K562 (cell line): ENCODE measurements around the gene ABCA4. TPM values are rescaled to one million over a fixed set of nuclear protein-coding genes. Genes with fewer than 3 reads are reported as not detected.
A peak's percentile ranks its signal among the peaks of the same experiment; 100 is the strongest.

Experiments
- ATAC-seq: fragments of 200-7000 bp; cut with Tn5 transposase; 3 replicates; pipeline ENCODE4 v1.9.1; 2020; ENCODE audit warnings: moderate library complexity
- BruUV-seq: library from RNA; stranded (reverse); fragments of 400-500 nt; replicated peaks from 2 replicates; lab custom pipeline; 2021; lab: Mats Ljungman, UMichigan
- CTCF ChIA-PET: fragments of 300-600 bp; formaldehyde crosslinking; extraction: SDS; loops from one replicate; lab custom pipeline; 2021; ENCODE audit warnings: low intra/inter-chr PET ratio; lab: Yijun Ruan, JAX
- POLR2A ChIA-PET: fragments of 300-600, 350-650 bp; sonication (Branson Sonifier 250); formaldehyde crosslinking; extraction: SDS; loops from one replicate; lab custom pipeline; 2021; ENCODE audit warnings: antibody characterized with exemption, inconsistent platforms; lab: Yijun Ruan, JAX
- DNase-seq, 4 experiments: peaks; one replicate each; pipeline versions ENCODE4 v3.0.0 to v3.0.0-alpha.2; 2011 to 2018; ENCODE audit warnings: low spot score in 3 of 4, mixed read lengths in 3 of 4; ENCODE audit errors: extremely low read depth in 1 of 4
- FAIRE-seq: peaks from 2 replicates; lab custom pipeline; 2011; peaks lifted over from hg19 to GRCh38; lab: Jason Lieb, UNC
- H2AFZ ChIP-seq: 2 replicates; pipeline ENCODE4 v1.6.0; 2011; ENCODE audit warnings: low read depth, low read length, control low read depth, inconsistent platforms
- H3K27ac ChIP-seq: fragments of 200-600 bp; 3 replicates; pipeline ENCODE4 v1.8.0; 2011; ENCODE audit warnings: low read depth, mild to moderate bottlenecking, control low read depth, inconsistent platforms, low read length, moderate library complexity, mixed read lengths; ENCODE audit errors: extremely low read depth
- H3K27me3 ChIP-seq, 2 experiments: fragments of 300-600 bp in 1 of 2; 2 replicates in 1 of 2; 3 replicates in 1 of 2; pipeline versions ENCODE4 v1.6.0 to v1.8.0; 2011; ENCODE audit warnings: inconsistent platforms in 2 of 2, low read length in 2 of 2, mild to moderate bottlenecking in 1 of 2, mixed read lengths in 1 of 2, moderate library complexity in 1 of 2; ENCODE audit not compliant: control insufficient read depth in 2 of 2, insufficient read depth in 2 of 2
- H3K36me3 ChIP-seq: fragments of 300-600 bp; 3 replicates; pipeline ENCODE4 v1.8.0; 2011; ENCODE audit warnings: mild to moderate bottlenecking, low read length, inconsistent platforms; ENCODE audit not compliant: control insufficient read depth, insufficient read depth
- H3K4me1 ChIP-seq, 2 experiments: fragments of 200-600 bp in 1 of 2; replicated peaks in 1 of 2; 2 replicates in 1 of 2; 3 replicates in 1 of 2; pipeline versions ENCODE4 v1.5.1 to v1.8.0; 2011; ENCODE audit warnings: inconsistent platforms in 2 of 2, low read length in 2 of 2, mild to moderate bottlenecking in 1 of 2, mixed read lengths in 1 of 2, moderate library complexity in 1 of 2; ENCODE audit not compliant: control insufficient read depth in 2 of 2, insufficient read depth in 2 of 2
- H3K4me2 ChIP-seq: 2 replicates; pipeline ENCODE4 v1.6.1; 2011; ENCODE audit warnings: low read length, control low read depth, inconsistent platforms, mixed read lengths; ENCODE audit not compliant: insufficient read depth
- H3K4me3 ChIP-seq: fragments of 200-600 bp; sonication (generic), shearing (Covaris generic); 2 replicates; pipeline ENCODE4 v1.5.1; 2016; ENCODE audit warnings: control low read depth, inconsistent platforms
- H3K79me2 ChIP-seq: fragments of 200-600 bp; 3 replicates; pipeline ENCODE4 v1.8.0; 2011; ENCODE audit warnings: low read length, inconsistent platforms; ENCODE audit not compliant: control insufficient read depth, insufficient read depth
- H3K9ac ChIP-seq, 2 experiments: 2 replicates each; pipeline versions ENCODE4 v1.6.0 to v1.6.1; 2011; ENCODE audit warnings: low read depth in 2 of 2, low read length in 2 of 2, control low read depth in 1 of 2, inconsistent platforms in 1 of 2, mild to moderate bottlenecking in 1 of 2, mixed read lengths in 1 of 2; ENCODE audit not compliant: insufficient read depth in 1 of 2
- H3K9me1 ChIP-seq: one replicate; pipeline ENCODE4 v1.6.0; 2011; ENCODE audit warnings: inconsistent platforms, mild to moderate bottlenecking, low read length, moderate library complexity; ENCODE audit not compliant: control insufficient read depth, insufficient read depth
- H3K9me3 ChIP-seq: replicated peaks from 2 replicates; pipeline ENCODE4 v1.5.1; 2011; ENCODE audit warnings: low read depth, low read length, inconsistent platforms; ENCODE audit not compliant: control insufficient read depth, insufficient read depth
- H4K20me1 ChIP-seq: replicated peaks from 2 replicates; pipeline ENCODE4 v1.6.1; 2011; ENCODE audit warnings: low read length, inconsistent platforms, mixed read lengths; ENCODE audit not compliant: control insufficient read depth, insufficient read depth
- CHD4 ChIP-seq: fragments of 200-600 bp; sonication (generic); IDR thresholded peaks from 3 replicates; pipeline ENCODE4 v1.6.1; 2012; ENCODE audit warnings: low read depth, mild to moderate bottlenecking, mixed read lengths, low read length, inconsistent platforms; ENCODE audit not compliant: insufficient read depth, insufficient replicate concordance, poor library complexity, severe bottlenecking
- GATA2 ChIP-seq: sonication (generic); formaldehyde crosslinking; IDR thresholded peaks from 2 replicates; pipeline ENCODE4 v1.4.0; 2020; ENCODE audit warnings: mild to moderate bottlenecking, missing genetic modification reagents
- HDGF ChIP-seq: fragments of 450-650 bp; IDR thresholded peaks from 2 replicates; pipeline ENCODE4 v1.6.1; 2016
- MCM2 ChIP-seq: fragments of 450-650 bp; IDR thresholded peaks from 2 replicates; pipeline ENCODE4 v1.6.1; 2017; ENCODE audit warnings: low read depth, mild to moderate bottlenecking
- NR2C2 ChIP-seq, 2 experiments: fragments of 200-800 bp in 1 of 2; sonication (Bioruptor generic) in 1 of 2; sonication (generic) in 1 of 2; formaldehyde crosslinking in 1 of 2; IDR thresholded peaks; 2 replicates each; pipeline versions ENCODE4 v1.6.1 to v1.8.0; 2016 to 2022; ENCODE audit warnings: mild to moderate bottlenecking in 1 of 2, missing compliant biosample characterization in 1 of 2, missing genetic modification characterization in 1 of 2, missing genetic modification reagents in 1 of 2
- POLR3G ChIP-seq: IDR thresholded peaks from 2 replicates; pipeline ENCODE4 v1.6.1; 2011; ENCODE audit not compliant: insufficient read length, insufficient replicate concordance; ENCODE audit errors: extremely low read depth
- SPI1 ChIP-seq: IDR thresholded peaks from 2 replicates; pipeline ENCODE4 v1.6.1; 2011; ENCODE audit warnings: low read depth, low read length, control low read depth, borderline replicate concordance
- XRCC4 ChIP-seq: IDR thresholded peaks from one replicate; pipeline ENCODE4 v1.6.1; 2011; ENCODE audit not compliant: insufficient read depth, insufficient read length; ENCODE audit errors: extremely low read depth
- ZFPM2 ChIP-seq: fragments of 250-450 bp; sonication (Bioruptor Pico); IDR thresholded peaks from 2 replicates; pipeline ENCODE4 v1.5.1; 2022; ENCODE audit warnings: mild to moderate bottlenecking
- ZNF3 ChIP-seq: fragments of 250-450 bp; sonication (Bioruptor Pico); IDR thresholded peaks from 2 replicates; pipeline ENCODE4 v1.5.0; 2021; ENCODE audit warnings: mild to moderate bottlenecking, moderate library complexity
- ZNF431 ChIP-seq: sonication (generic); formaldehyde crosslinking; IDR thresholded peaks from 2 replicates; pipeline ENCODE4 v1.8.0; 2022; ENCODE audit warnings: mild to moderate bottlenecking, missing genetic modification reagents
- ZNF644 ChIP-seq: fragments of 200-800 bp; sonication (Bioruptor generic); IDR thresholded peaks from 2 replicates; pipeline ENCODE4 v1.6.1; 2016; ENCODE audit warnings: low read depth, missing genetic modification characterization, missing compliant biosample characterization
- ZNF717 ChIP-seq: fragments of 250-450 bp; sonication (Bioruptor Pico); IDR thresholded peaks from 2 replicates; pipeline ENCODE4 v1.5.0; 2021
- WGBS: fragments of 100-300 bp; shearing (Covaris generic); methylation state at CpG from one replicate; pipeline ENCODE4 v1.1.6; 2016; ENCODE audit warnings: low coverage, mixed read lengths; ENCODE audit not compliant: insufficient coverage; ENCODE audit errors: missing lambda C conversion rate; 5-methylcytosine and 5-hydroxymethylcytosine counted together
- in situ Hi-C: fragments of 300-500 bp; cut with MboI; formaldehyde crosslinking; loops from 4 replicates; pipeline ENCODE4 v1.15.0; 2018; ENCODE audit warnings: inconsistent platforms, mixed read lengths
- intact Hi-C: fragments of 100-400 bp; cut with micrococcal nuclease; formaldehyde crosslinking; loops from 2 replicates; pipeline ENCODE4 v1.14.2; 2022
- polyA plus RNA-seq, 8 experiments: library from polyadenylated mRNA; depleted of rRNA in 4 of 8; stranded (reverse) in 5 of 8; unstranded in 3 of 8; fragments of >200 nt; fragmentation: Nextera tagmentation in 2 of 8; fragmentation: Illumina TruSeq in 1 of 8; extraction: Ambion mirVana in 2 of 8; extraction: Trizol in 1 of 8; gene quantifications; 2 replicates each; pipeline versions ENCODE4 v1.2.1 to v1.2.3, GENCODE V29; 2011 to 2014; ENCODE audit warnings: inconsistent platforms in 1 of 8, missing spikeins in 1 of 8
- total RNA-seq, 7 experiments: library from RNA; depleted of rRNA in 6 of 7; stranded (reverse); fragments of >200 nt in 6 of 7; fragmentation: Illumina TruSeq in 2 of 7; extraction: Trizol in 2 of 7; gene quantifications; 2 replicates each; pipeline versions ENCODE4 v1.2.1 to v1.2.3, GENCODE V29; 2011 to 2021; ENCODE audit warnings: low replicate concordance in 1 of 7
- TF ChIP-seq, protein P1 (sequence below): fragments of 450-650 bp; conservative IDR thresholded peaks from 2 replicates; pipeline ENCODE4 v1.6.1; 2016; ENCODE audit warnings: missing genetic modification characterization, low read depth, mild to moderate bottlenecking, missing compliant biosample characterization, moderate library complexity

Gene ABCA4
- total and polyA plus RNA-seq, 9 of the 15 experiments (the other 6 are each of a cell fraction or from before 2014, with no cell fraction given), result 0.01 to 0.04 TPM; not detected in 7

DNA sequence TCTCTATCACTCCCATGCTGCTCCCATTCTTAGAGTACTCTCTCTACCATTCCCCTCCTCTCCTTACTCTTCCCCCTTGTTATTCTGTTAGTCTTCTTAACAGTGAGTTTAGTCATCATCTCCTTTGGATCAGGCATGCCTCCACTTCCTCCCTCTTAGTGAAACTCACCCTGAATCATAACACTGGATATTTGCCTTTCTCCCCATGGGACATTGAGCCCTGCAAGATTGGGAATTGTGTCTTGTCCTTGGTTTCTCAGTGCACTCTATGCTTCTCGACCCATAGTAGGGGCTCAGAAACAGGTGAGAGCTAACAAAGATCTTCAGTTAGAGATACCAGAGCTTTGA, 143.4 kb downstream of the ABCA4 start:
- Histone ChIP-seq H3K27ac (no peak overlapping the region), H3K9me3 (no peaks in the 10 kb centered on the region), H3K4me3 (no peak overlapping the region), H3K9me1 (no peaks in the 10 kb centered on the region), H3K4me1 (peaks cover 0 to 9% of the 10 kb centered on the region in 2 experiments; a peak in 2 of 5 replicates), H4K20me1 (no peaks in the 10 kb centered on the region; the same call in 1 of the 2 replicates), H3K4me2 (no peak overlapping the region), H3K9ac (no peak overlapping the region), H3K27me3 (peaks cover 0 to 9% of the 10 kb centered on the region in 2 experiments; a peak in 2 of 5 replicates), H3K36me3 (no peaks in the 10 kb centered on the region), H3K79me2 (no peaks in the 10 kb centered on the region), H2AFZ (no peak overlapping the region)
- FAIRE-seq (no peak), ATAC-seq (no peak), DNase-seq (no peak)
- POLR2A ChIA-PET, result interaction anchor here (0.7 to 1.8 kb wide), 2 partner anchors 15 to 69 kb away, joined by 3 to 6 read pairs; partner anchors contain the start of gene GCLM
- in situ Hi-C loops, result no loop called here
- TF ChIP-seq ZNF431 (CRISPR knock-in tag) (no peak), SPI1 (peak; percentile 4; the same call in 1 of the 2 replicates)
- CTCF ChIA-PET, result no interaction called here
- WGBS, result 0% methylated on average over 1 of the region's 1 CpG
- intact Hi-C loops, result no loop called here
- no TSS peak for BruUV-seq

DNA sequence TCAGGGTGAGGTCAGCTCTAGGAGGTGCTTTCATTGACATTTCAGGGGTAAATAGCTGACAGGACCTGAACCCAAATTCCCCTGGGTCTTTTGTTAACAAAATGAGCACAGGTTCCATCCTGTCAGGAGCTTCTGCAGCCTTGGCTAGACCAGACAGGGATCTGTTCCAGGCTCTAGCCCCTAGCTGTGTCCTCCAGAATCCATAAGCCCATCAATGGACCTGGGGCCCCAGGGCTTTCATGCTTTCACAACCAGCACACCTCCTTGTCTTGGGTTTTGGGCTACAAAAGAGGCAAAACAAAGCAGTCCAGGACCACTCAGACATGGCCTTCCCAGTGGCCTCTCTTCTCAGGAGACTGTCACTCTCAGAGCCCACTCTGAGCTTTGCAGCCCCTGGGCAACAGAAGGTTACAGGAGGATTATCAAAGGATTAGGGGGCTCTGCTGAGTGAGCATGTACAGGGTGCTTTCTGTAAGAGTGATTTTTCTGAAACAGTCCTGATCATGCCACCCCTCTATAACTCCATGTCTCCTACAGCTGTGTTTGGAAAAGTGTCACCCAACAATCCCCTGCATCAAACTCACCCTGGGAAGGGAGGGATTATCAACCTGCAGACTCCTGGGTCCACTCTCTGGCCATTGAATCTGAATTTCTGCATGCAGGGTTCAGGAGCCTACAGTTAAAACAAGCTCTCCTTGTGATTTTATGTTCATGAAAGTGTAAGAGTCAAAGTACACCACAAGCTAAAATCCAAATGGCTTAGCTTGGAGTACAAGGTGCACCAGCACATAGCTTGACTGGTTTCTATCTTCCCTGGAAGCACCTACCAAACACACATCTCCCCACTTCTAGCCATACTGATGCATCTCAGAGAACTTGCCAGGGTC, 144.0 kb downstream of the ABCA4 start:
- Histone ChIP-seq H3K4me3 (no peak overlapping the region), H3K27me3 (peaks cover 0 to 9% of the 10 kb centered on the region in 2 experiments; a peak in 2 of 5 replicates), H2AFZ (no peak overlapping the region), H4K20me1 (no peaks in the 10 kb centered on the region; the same call in 1 of the 2 replicates), H3K9ac (no peak overlapping the region), H3K79me2 (no peaks in the 10 kb centered on the region), H3K4me2 (no peak overlapping the region), H3K4me1 (peaks cover 0 to 9% of the 10 kb centered on the region in 2 experiments; a peak in 2 of 5 replicates), H3K9me1 (no peaks in the 10 kb centered on the region), H3K27ac (no peak overlapping the region), H3K9me3 (no peaks in the 10 kb centered on the region), H3K36me3 (no peaks in the 10 kb centered on the region)
- ChIA-PET POLR2A (interaction anchor here (0.7 to 1.8 kb wide), 3 partner anchors 16 to 68 kb away, joined by 3 to 6 read pairs (median 5); partner anchors contain the start of gene GCLM), CTCF (no interaction called here)
- intact Hi-C loops (no loop called here), in situ Hi-C loops (no loop called here)
- ATAC-seq, result no peak
- DNase-seq, result no peak
- BruUV-seq, result no TSS peak
- FAIRE-seq, result no peak
- TF ChIP-seq XRCC4, result no peak
- TF ChIP-seq NR2C2 (CRISPR knock-in tag; IDR thresholded peaks at IDR 0.05), result no peak
- TF ChIP-seq NR2C2 (tag; IDR thresholded peaks at IDR 0.05), result no peak
- no peak for TF ChIP-seq GATA2 (CRISPR knock-in tag)
- no peak for TF ChIP-seq CHD4
- TF ChIP-seq ZFPM2 (CRISPR knock-in tag), result no peak
- TF ChIP-seq, protein P1, sequence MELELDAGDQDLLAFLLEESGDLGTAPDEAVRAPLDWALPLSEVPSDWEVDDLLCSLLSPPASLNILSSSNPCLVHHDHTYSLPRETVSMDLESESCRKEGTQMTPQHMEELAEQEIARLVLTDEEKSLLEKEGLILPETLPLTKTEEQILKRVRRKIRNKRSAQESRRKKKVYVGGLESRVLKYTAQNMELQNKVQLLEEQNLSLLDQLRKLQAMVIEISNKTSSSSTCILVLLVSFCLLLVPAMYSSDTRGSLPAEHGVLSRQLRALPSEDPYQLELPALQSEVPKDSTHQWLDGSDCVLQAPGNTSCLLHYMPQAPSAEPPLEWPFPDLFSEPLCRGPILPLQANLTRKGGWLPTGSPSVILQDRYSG (tag), result no peak
- no peak for TF ChIP-seq POLR3G
- TF ChIP-seq MCM2, result no peak
- no peak for TF ChIP-seq ZNF717 (CRISPR knock-in tag)
- TF ChIP-seq HDGF, result no peak
- no peak for TF ChIP-seq ZNF644
- no peak for TF ChIP-seq ZNF3 (CRISPR knock-in tag)
